ENCODE measurements around the gene PAQR9. TPM values are rescaled to one million over a fixed set of nuclear protein-coding genes. Genes with fewer than 3 reads are reported as not detected.

Gene PAQR9
- polyA plus RNA-seq, 2 of the 4 experiments (the other 2 are of a cell fraction), result 3.0 to 3.1 TPM

DNA sequence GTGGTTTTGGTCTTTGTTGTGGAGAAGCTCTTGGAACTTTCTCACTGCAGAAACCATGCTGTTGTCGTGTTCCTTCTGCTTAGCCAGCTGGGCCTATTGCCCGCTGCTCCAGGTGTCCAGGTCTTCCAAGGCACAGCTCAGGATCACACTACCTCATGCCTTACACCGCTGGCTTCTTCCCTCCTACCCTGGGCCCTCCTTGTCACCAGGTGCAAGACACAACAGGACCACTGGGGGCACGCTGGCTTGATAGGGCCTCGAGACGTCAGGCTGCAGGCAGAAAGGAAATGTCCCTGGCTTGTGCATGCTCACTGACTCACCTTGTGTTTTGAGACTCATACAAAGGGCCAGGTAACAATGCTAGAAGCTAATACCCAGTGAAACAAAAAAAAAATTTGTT lies 32.3 kb downstream of the PAQR9 start:
- H3K4me2 ChIP-seq, result no peak overlapping the region
- TF ChIP-seq RAD21 (conservative IDR thresholded peaks at IDR 0.05 in 1 of 2, IDR thresholded peaks at IDR 0.05 in 1 of 2) (0 out of 5 replicates have a peak, but pooled peaks of 1 of the 2 experiments have one; percentile 43), GATA3 (IDR thresholded peaks at IDR 0.05; ENCODE audit: borderline replicate concordance) (no peak)
- peak; percentile 84 to 93 for ATAC-seq
- 74% methylated on average over 6 of the region's 6 CpGs for WGBS (ENCODE audit: missing lambda C conversion rate)
- no peak overlapping the region for H3K4me3 ChIP-seq
- H3K4me1 ChIP-seq, result no peaks in the 10 kb centered on the region; the same call in 2 of the 3 replicates
- POLR2A ChIA-PET, result no interaction called here
- CTCF ChIA-PET, result interaction anchor here (0.5 to 5.2 kb wide), 21 partner anchors 10 to 1497 kb away, joined by 3 to 29 read pairs (median 5); no protein-coding TSS in a partner anchor
- H3K9me3 ChIP-seq, result no peaks in the 10 kb centered on the region
- DNase-seq (ENCODE audit: low read depth in 1 of 2, low spot score in 1 of 2), result peak; percentile 58 to 62
- FAIRE-seq, result no peak
- H3K27ac ChIP-seq, result no peak overlapping the region

DNA sequence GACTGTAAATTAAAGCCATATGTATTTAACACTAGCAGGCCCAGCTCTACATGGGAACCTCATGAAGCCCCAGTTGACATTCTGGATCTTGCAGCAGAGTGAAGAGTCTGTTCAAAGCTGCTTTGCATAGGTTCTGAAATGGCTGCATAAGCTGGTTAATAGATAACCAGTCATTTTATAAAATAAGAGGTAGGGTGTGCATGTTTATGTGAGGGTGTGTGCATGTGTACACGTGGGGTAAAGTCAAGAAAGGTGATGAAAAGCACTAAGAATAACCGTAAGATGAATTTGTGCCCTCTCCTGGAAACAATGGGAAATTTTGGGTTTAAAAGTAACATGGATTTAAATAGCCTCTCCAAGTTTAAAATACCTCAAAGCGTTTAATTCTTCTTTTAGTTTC lies 33.0 kb downstream of the PAQR9 start:
- no peaks in the 10 kb centered on the region for H3K9me3 ChIP-seq
- ATAC-seq (peak in 1 of 2 experiments; percentile 18; a peak in 1 of 6 replicates), FAIRE-seq (no peak), DNase-seq (ENCODE audit: low read depth in 1 of 2, low spot score in 1 of 2) (peak in 1 of 2 experiments; percentile 35)
- POLR2A ChIA-PET, result no interaction called here
- H3K4me2 ChIP-seq, result no peak overlapping the region
- TF ChIP-seq RAD21 (conservative IDR thresholded peaks at IDR 0.05 in 1 of 2, IDR thresholded peaks at IDR 0.05 in 1 of 2) (peak in 1 of 2 experiments; percentile 3; a peak in 1 of 5 replicates), SREBF2 (IDR thresholded peaks at IDR 0.05) (no peak)
- TF ChIP-seq, protein P1, sequence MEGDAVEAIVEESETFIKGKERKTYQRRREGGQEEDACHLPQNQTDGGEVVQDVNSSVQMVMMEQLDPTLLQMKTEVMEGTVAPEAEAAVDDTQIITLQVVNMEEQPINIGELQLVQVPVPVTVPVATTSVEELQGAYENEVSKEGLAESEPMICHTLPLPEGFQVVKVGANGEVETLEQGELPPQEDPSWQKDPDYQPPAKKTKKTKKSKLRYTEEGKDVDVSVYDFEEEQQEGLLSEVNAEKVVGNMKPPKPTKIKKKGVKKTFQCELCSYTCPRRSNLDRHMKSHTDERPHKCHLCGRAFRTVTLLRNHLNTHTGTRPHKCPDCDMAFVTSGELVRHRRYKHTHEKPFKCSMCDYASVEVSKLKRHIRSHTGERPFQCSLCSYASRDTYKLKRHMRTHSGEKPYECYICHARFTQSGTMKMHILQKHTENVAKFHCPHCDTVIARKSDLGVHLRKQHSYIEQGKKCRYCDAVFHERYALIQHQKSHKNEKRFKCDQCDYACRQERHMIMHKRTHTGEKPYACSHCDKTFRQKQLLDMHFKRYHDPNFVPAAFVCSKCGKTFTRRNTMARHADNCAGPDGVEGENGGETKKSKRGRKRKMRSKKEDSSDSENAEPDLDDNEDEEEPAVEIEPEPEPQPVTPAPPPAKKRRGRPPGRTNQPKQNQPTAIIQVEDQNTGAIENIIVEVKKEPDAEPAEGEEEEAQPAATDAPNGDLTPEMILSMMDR (IDR thresholded peaks at IDR 0.05), result peak; percentile 10; the same call in 1 of the 3 replicates
- CTCF ChIA-PET, result interaction anchor here (0.5 to 5.2 kb wide), 18 partner anchors 11 to 1498 kb away, joined by 3 to 29 read pairs (median 5); no protein-coding TSS in a partner anchor
- no peaks in the 10 kb centered on the region; the same call in 2 of the 3 replicates for H3K4me1 ChIP-seq
- 41% methylated on average over 3 of the region's 3 CpGs for WGBS (ENCODE audit: missing lambda C conversion rate)
- no peak overlapping the region for H3K27ac ChIP-seq
- no peak overlapping the region for H3K4me3 ChIP-seq

DNA sequence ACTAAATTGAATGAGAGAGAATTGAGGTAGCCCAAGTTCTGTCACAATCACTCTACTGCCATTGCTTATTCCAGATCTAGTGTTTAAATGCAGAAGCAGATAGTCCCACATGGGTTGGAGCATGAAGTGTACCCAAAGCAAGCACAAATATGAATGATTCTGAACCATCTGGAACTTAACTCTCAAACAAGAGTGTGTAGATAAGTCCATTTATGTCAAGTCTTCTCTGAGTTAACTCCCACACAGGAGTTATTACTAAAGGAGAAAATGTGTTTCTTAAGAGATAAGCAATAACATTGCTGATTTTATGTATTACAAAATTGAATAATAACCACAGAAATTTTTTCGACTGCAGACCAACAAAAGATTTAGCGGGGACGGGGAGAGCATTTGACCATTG lies 33.6 kb downstream of the PAQR9 start:
- Histone ChIP-seq H3K4me2 (no peak overlapping the region), H3K9me3 (no peaks in the 10 kb centered on the region), H3K4me1 (no peaks in the 10 kb centered on the region; the same call in 2 of the 3 replicates), H3K27ac (no peak overlapping the region), H3K4me3 (no peak overlapping the region)
- ChIA-PET CTCF (interaction anchor here (0.7 to 5.2 kb wide), 11 partner anchors 12 to 101 kb away, joined by 3 to 29 read pairs (median 7); no protein-coding TSS in a partner anchor), POLR2A (no interaction called here)
- ATAC-seq (no peak), FAIRE-seq (no peak), DNase-seq (ENCODE audit: low read depth in 1 of 2, low spot score in 1 of 2) (no peak)
- 92% methylated on average over 3 of the region's 3 CpGs for WGBS (ENCODE audit: missing lambda C conversion rate)
- no peak for TF ChIP-seq KDM5A (IDR thresholded peaks at IDR 0.05)
- TF ChIP-seq NPAS2 (CRISPR knock-in tag; IDR thresholded peaks at IDR 0.05; ENCODE audit: borderline replicate concordance), result no peak
- TF ChIP-seq RCOR1 (IDR thresholded peaks at IDR 0.05; ENCODE audit: low read depth, low read length), result no peak

DNA sequence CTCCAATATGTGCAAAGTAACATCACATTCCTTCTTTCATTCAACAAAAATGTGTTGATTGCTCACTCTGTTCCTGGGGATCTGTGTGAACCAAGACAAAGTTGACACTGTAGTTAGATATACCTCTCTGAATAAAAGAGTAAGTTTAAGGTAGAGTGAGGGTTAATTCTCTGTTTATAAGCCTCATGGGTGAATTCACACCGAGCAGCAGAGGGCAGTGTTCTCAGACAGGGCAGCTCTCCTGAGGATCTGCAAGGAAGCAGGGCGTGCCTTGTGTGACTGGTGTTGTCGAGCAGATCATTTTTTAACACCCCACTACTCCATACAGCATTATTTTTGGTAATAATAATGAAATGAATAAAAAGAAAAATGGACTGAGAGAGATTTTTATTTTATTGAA lies 34.4 kb downstream of the PAQR9 start:
- Histone ChIP-seq H3K4me1 (no peaks in the 10 kb centered on the region; the same call in 2 of the 3 replicates), H3K4me2 (no peak overlapping the region), H3K9me3 (peaks cover 6% of the 10 kb centered on the region; the same call in 2 of the 3 replicates), H3K4me3 (no peak overlapping the region), H3K27ac (no peak overlapping the region)
- FAIRE-seq (peak; percentile 96), ATAC-seq (peak; percentile 87 to 92), DNase-seq (ENCODE audit: low read depth in 1 of 2, low spot score in 1 of 2) (peak; percentile 78 to 82)
- CTCF ChIA-PET, result interaction anchor here (0.6 to 5.2 kb wide), 14 partner anchors 11 to 795 kb away, joined by 3 to 29 read pairs (median 4); no protein-coding TSS in a partner anchor
- WGBS (ENCODE audit: missing lambda C conversion rate), result 1% methylated on average over 3 of the region's 3 CpGs
- POLR2A ChIA-PET, result no interaction called here
- TF ChIP-seq ZNF302 (CRISPR knock-in tag; IDR thresholded peaks at IDR 0.05) (no peak), RFX5 (IDR thresholded peaks at IDR 0.05) (no peak), RAD21 (conservative IDR thresholded peaks at IDR 0.05 in 1 of 2, IDR thresholded peaks at IDR 0.05 in 1 of 2) (peak; percentile 72 to 76), ZSCAN20 (CRISPR knock-in tag; IDR thresholded peaks at IDR 0.05) (no peak), RARB (CRISPR knock-in tag; IDR thresholded peaks at IDR 0.05) (no peak), PHF8 (IDR thresholded peaks at IDR 0.05; ENCODE audit: borderline replicate concordance, low read depth) (no peak), ZFP36 (IDR thresholded peaks at IDR 0.05; ENCODE audit: borderline replicate concordance, partially characterized antibody) (no peak), NR3C1 (IDR thresholded peaks at IDR 0.05) (no peak), CHD2 (IDR thresholded peaks at IDR 0.05; ENCODE audit: low read length, partially characterized antibody) (no peak), TFCP2L1 (CRISPR knock-in tag; IDR thresholded peaks at IDR 0.05) (no peak), JUN (IDR thresholded peaks at IDR 0.05) (no peak)
- TF ChIP-seq, protein P2, sequence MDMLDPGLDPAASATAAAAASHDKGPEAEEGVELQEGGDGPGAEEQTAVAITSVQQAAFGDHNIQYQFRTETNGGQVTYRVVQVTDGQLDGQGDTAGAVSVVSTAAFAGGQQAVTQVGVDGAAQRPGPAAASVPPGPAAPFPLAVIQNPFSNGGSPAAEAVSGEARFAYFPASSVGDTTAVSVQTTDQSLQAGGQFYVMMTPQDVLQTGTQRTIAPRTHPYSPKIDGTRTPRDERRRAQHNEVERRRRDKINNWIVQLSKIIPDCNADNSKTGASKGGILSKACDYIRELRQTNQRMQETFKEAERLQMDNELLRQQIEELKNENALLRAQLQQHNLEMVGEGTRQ (IDR thresholded peaks at IDR 0.05), result no peak
- TF ChIP-seq, protein P3, sequence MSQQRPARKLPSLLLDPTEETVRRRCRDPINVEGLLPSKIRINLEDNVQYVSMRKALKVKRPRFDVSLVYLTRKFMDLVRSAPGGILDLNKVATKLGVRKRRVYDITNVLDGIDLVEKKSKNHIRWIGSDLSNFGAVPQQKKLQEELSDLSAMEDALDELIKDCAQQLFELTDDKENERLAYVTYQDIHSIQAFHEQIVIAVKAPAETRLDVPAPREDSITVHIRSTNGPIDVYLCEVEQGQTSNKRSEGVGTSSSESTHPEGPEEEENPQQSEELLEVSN (IDR thresholded peaks at IDR 0.05; ENCODE audit: borderline replicate concordance, low read depth), result no peak
- TF ChIP-seq, protein P1 (IDR thresholded peaks at IDR 0.05), result peak; percentile 87
- TF ChIP-seq, protein P4, sequence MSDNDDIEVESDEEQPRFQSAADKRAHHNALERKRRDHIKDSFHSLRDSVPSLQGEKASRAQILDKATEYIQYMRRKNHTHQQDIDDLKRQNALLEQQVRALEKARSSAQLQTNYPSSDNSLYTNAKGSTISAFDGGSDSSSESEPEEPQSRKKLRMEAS (IDR thresholded peaks at IDR 0.05), result peak; percentile 43; the same call in 1 of the 2 replicates
- TF ChIP-seq, protein P5, sequence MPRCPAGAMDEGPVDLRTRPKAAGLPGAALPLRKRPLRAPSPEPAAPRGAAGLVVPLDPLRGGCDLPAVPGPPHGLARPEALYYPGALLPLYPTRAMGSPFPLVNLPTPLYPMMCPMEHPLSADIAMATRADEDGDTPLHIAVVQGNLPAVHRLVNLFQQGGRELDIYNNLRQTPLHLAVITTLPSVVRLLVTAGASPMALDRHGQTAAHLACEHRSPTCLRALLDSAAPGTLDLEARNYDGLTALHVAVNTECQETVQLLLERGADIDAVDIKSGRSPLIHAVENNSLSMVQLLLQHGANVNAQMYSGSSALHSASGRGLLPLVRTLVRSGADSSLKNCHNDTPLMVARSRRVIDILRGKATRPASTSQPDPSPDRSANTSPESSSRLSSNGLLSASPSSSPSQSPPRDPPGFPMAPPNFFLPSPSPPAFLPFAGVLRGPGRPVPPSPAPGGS (IDR thresholded peaks at IDR 0.05), result no peak
